Loucy (cell line): ENCODE results near the gene EIF3M.

Experiments used
- H2AFZ ChIP-seq: fragments of 200-600 bp; sonication (generic); 2 replicates; pipeline ENCODE4 v1.6.0; 2016; ENCODE audit warnings: antibody characterized with exemption, mild to moderate bottlenecking, low read length, moderate library complexity
- H3F3A ChIP-seq: fragments of 200-600 bp; 2 replicates; pipeline ENCODE4 v1.6.0; 2016; ENCODE audit warnings: antibody characterized with exemption, low read depth, mild to moderate bottlenecking
- H3K27me3 ChIP-seq: fragments of 200-600 bp; sonication (generic); 2 replicates; pipeline ENCODE4 v1.6.1; 2014; ENCODE audit warnings: low read length, mild to moderate bottlenecking; ENCODE audit not compliant: insufficient read depth, poor library complexity, severe bottlenecking
- H3K36me3 ChIP-seq: fragments of 200-600 bp; sonication (generic); 2 replicates; pipeline ENCODE4 v1.6.1; 2016; ENCODE audit warnings: low read length; ENCODE audit not compliant: insufficient read depth
- H3K4me1 ChIP-seq: fragments of 200-600 bp; sonication (generic); 2 replicates; pipeline ENCODE4 v1.5.1; 2014; ENCODE audit warnings: low read length, mild to moderate bottlenecking; ENCODE audit not compliant: insufficient read depth, poor library complexity, severe bottlenecking
- H3K4me2 ChIP-seq: fragments of 200-600 bp; sonication (generic); 2 replicates; pipeline ENCODE4 v1.6.0; 2014; ENCODE audit warnings: antibody characterized with exemption, low read length, low read depth, mild to moderate bottlenecking; ENCODE audit not compliant: poor library complexity, severe bottlenecking
- H3K4me3 ChIP-seq: fragments of 200-600 bp; sonication (generic); 2 replicates; pipeline ENCODE4 v1.5.1; 2014; ENCODE audit warnings: low read length, mild to moderate bottlenecking, mixed read lengths; ENCODE audit not compliant: poor library complexity, severe bottlenecking
- H3K79me2 ChIP-seq: fragments of 200-600 bp; sonication (generic); 2 replicates; pipeline ENCODE4 v1.6.1; 2014; ENCODE audit warnings: low read length; ENCODE audit not compliant: insufficient read depth
- H3K9ac ChIP-seq: fragments of 200-600 bp; sonication (generic); 2 replicates; pipeline ENCODE4 v1.6.0; 2014; ENCODE audit warnings: mild to moderate bottlenecking, low read depth, low read length, moderate library complexity; ENCODE audit not compliant: poor library complexity, severe bottlenecking
- H3K9me2 ChIP-seq: fragments of 200-600 bp; sonication (generic); replicated peaks from 2 replicates; pipeline ENCODE4 v1.6.1; 2016; ENCODE audit warnings: low read depth, low read length, mixed read lengths
- H3K9me3 ChIP-seq: fragments of 200-600 bp; sonication (generic); 2 replicates; pipeline ENCODE4 v1.6.1; 2014; ENCODE audit warnings: mild to moderate bottlenecking, antibody characterized with exemption, low read length, low read depth; ENCODE audit not compliant: insufficient read depth
- H4K20me1 ChIP-seq: fragments of 200-600 bp; sonication (generic); 2 replicates; pipeline ENCODE4 v1.6.0; 2014; ENCODE audit warnings: antibody characterized with exemption, low read length, mild to moderate bottlenecking; ENCODE audit not compliant: insufficient read depth, poor library complexity, severe bottlenecking
- EZH2phosphoT487 ChIP-seq: fragments of 200-600 bp; IDR thresholded peaks from 2 replicates; pipeline ENCODE4 v1.6.1; 2018; ENCODE audit warnings: antibody characterized with exemption, mild to moderate bottlenecking, moderate library complexity, borderline replicate concordance
- TF ChIP-seq, protein P1 (sequence below): fragments of 200-600 bp; sonication (generic); conservative IDR thresholded peaks from 2 replicates; pipeline ENCODE4 v1.5.1; 2014; ENCODE audit warnings: mild to moderate bottlenecking, antibody characterized with exemption, low read length

Gene EIF3M

DNA sequence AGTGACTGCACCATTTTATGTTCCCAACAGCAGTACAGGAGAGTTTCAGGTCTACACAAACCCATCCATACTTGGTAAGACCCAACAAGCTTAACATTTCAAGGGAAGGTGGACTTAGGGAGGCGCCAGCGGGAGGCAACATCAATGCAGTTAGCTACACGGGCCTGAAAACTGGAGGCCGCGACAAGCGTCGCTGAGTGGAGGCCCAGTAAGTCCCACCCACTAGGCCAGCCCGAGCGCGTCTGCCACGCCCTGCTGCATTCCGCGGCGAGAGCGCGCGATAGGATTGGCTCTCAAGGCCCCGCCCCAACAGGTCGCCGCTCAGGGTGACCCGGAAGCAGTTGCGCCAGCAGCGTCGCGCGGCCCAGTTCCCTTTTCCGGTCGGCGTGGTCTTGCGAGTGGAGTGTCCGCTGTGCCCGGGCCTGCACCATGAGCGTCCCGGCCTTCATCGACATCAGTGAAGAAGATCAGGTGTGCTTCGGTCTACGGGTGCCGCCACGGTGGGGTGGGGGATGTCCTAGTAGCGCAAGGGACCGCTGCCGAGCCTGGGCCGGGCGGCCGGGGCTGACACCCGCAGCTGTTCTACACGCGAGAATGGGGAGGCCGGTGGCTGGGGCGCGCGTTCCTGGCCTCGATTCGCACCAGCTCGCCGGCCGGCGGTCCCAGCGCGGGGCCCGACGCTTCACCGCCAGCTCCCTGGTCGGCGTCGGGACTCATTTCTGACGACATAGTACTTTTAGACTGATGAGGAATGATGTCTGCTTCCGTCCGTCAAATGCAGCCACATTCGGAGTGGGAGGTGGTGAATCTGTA is at the start of gene EIF3M:
EIF3M (plus strand) TSS at position 373 of the 813 bp plus-strand sequence; CDS start at position 430, 57 bp downstream.
- H3K9me3 ChIP-seq = no peaks in the 10 kb centered on the region
- peak within 1 kb of the TSS; percentile 76 for H2AFZ ChIP-seq
- no peaks in the 10 kb centered on the region for H3K9me2 ChIP-seq

DNA sequence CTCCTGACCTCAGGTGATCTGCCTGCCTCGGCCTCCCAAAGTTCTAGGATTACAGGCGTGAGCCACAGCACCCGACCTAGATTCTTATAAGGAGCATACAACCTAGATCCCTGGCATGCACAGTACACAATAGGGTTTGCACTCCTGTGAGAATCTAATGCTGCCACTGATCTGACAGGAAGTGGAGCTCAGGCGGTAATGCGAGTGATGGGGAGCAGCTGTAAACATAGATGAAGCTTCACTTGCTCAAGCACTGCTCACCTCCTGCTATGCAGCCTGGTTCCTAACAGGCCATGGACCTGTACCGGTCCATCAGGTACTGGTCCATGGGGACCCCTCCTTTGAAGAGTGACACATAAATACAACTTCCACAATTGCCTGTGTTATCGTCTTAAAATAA is 44.8 kb upstream of the EIF3M start:
- Histone ChIP-seq H4K20me1 (no peaks in the 10 kb centered on the region), H3K4me2 (no peak overlapping the region), H2AFZ (no peak overlapping the region), H3K79me2 (no peaks in the 10 kb centered on the region), H3F3A (no peaks in the 10 kb centered on the region), H3K9ac (no peak overlapping the region), H3K4me1 (no peaks in the 10 kb centered on the region), H3K9me3 (0 out of 2 replicates have a peak, but pooled peaks cover 5% of the 10 kb centered on the region), H3K27me3 (no peaks in the 10 kb centered on the region), H3K36me3 (no peaks in the 10 kb centered on the region), H3K4me3 (no peak overlapping the region), H3K9me2 (no peaks in the 10 kb centered on the region)
- no peak for TF ChIP-seq EZH2phosphoT487
- TF ChIP-seq, protein P1, sequence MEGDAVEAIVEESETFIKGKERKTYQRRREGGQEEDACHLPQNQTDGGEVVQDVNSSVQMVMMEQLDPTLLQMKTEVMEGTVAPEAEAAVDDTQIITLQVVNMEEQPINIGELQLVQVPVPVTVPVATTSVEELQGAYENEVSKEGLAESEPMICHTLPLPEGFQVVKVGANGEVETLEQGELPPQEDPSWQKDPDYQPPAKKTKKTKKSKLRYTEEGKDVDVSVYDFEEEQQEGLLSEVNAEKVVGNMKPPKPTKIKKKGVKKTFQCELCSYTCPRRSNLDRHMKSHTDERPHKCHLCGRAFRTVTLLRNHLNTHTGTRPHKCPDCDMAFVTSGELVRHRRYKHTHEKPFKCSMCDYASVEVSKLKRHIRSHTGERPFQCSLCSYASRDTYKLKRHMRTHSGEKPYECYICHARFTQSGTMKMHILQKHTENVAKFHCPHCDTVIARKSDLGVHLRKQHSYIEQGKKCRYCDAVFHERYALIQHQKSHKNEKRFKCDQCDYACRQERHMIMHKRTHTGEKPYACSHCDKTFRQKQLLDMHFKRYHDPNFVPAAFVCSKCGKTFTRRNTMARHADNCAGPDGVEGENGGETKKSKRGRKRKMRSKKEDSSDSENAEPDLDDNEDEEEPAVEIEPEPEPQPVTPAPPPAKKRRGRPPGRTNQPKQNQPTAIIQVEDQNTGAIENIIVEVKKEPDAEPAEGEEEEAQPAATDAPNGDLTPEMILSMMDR = no peak

More for the DNA sequence above, at the start of gene EIF3M:
- peak within 1 kb of the TSS; percentile 86 for H3K4me3 ChIP-seq
- peak within 1 kb of the TSS; percentile 92 for H3K9ac ChIP-seq
- H3K79me2 ChIP-seq = peaks cover 54% of the 10 kb centered on the region
- no peaks in the 10 kb centered on the region for H3F3A ChIP-seq
- no peaks in the 10 kb centered on the region for H3K27me3 ChIP-seq
- H3K4me1 ChIP-seq = peaks cover 44% of the 10 kb centered on the region
- peak within 1 kb of the TSS; percentile 94 for H3K4me2 ChIP-seq
- TF ChIP-seq, protein P1 = no peak
- TF ChIP-seq EZH2phosphoT487 = no peak
- peaks cover 7% of the 10 kb centered on the region; the same call in 1 of the 2 replicates for H3K36me3 ChIP-seq
- H4K20me1 ChIP-seq = peaks cover 40% of the 10 kb centered on the region

DNA sequence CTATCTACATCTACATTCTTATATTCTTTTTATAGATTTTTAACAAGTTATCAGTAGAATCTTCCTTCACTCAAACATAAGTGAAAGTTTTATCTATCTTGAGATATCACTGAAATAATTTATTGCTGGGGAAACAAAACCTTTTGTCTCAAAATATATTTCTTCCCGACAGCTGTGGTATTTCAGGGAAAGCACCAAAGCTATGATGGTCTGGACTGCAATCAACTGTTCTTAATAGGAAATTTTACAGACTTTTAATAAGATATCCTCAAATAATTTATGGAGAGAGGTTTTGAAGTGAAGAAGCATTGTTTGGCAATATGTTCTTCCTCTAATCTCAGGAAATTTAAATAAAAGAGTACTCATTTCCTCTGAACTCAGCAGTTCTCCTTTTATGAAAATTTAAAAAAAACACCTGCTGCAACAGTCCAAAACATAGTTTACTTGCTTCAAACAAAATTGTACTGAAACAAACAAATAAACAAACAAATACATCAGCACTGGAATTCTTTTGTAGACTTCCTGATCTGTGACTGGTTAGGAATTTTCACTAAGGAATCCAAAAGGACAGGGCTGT is 33.9 kb upstream of the EIF3M start:
- Histone ChIP-seq H3K9ac (no peak overlapping the region), H3K36me3 (no peaks in the 10 kb centered on the region), H3F3A (no peaks in the 10 kb centered on the region), H3K9me2 (no peaks in the 10 kb centered on the region), H2AFZ (peak overlapping the region; percentile 54), H3K4me2 (no peak overlapping the region), H3K79me2 (no peaks in the 10 kb centered on the region), H3K4me1 (peaks cover 10% of the 10 kb centered on the region), H3K9me3 (no peaks in the 10 kb centered on the region), H4K20me1 (no peaks in the 10 kb centered on the region), H3K27me3 (no peaks in the 10 kb centered on the region), H3K4me3 (no peak overlapping the region)
- no peak for TF ChIP-seq EZH2phosphoT487
- TF ChIP-seq, protein P1 = no peak
